ENCODE results near the gene SCAPER.
A peak's percentile ranks its signal among the peaks of the same experiment; 100 is the strongest.

The SCAPER gene

GRCh38 chr15:76333720-76334437, 571.3 kb downstream of the SCAPER start:
- DNase-seq = no peak
- no peak overlapping the region for H3K4me3 ChIP-seq (ENCODE audit: low read depth, low read length)
- TF ChIP-seq, protein P1, sequence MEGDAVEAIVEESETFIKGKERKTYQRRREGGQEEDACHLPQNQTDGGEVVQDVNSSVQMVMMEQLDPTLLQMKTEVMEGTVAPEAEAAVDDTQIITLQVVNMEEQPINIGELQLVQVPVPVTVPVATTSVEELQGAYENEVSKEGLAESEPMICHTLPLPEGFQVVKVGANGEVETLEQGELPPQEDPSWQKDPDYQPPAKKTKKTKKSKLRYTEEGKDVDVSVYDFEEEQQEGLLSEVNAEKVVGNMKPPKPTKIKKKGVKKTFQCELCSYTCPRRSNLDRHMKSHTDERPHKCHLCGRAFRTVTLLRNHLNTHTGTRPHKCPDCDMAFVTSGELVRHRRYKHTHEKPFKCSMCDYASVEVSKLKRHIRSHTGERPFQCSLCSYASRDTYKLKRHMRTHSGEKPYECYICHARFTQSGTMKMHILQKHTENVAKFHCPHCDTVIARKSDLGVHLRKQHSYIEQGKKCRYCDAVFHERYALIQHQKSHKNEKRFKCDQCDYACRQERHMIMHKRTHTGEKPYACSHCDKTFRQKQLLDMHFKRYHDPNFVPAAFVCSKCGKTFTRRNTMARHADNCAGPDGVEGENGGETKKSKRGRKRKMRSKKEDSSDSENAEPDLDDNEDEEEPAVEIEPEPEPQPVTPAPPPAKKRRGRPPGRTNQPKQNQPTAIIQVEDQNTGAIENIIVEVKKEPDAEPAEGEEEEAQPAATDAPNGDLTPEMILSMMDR (IDR thresholded peaks at IDR 0.05; ENCODE audit: low read depth, low read length) = no peak
- H3K4me1 ChIP-seq = no peaks in the 10 kb centered on the region
- no peaks in the 10 kb centered on the region for H3K36me3 ChIP-seq
- no peaks in the 10 kb centered on the region for H3K9me3 ChIP-seq
- H3K27me3 ChIP-seq = peaks cover 58% of the 10 kb centered on the region

DNA sequence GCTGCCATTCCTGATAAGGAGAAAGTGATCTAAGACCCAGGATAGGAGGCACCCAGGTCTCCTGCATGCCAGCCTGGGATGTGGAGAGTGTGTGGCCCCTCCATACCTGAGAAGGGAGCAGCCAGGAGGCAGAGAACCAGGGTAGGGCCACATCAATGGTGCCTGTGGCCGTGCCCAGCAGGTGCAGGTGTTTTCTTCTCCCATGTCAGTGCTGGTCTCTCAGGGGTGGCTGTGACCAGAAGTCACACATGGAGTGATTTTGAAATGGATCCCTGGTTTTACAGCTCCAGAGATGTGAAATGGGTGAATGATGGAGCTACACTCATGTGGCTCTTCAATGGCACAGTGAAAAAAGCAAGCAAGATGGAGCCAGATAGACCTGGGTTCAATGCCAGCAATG, 571.8 kb downstream of the SCAPER start:
- DNase-seq = no peak
- H3K4me3 ChIP-seq (ENCODE audit: low read depth, low read length) = no peak overlapping the region
- H3K36me3 ChIP-seq = no peaks in the 10 kb centered on the region
- H3K4me1 ChIP-seq = no peaks in the 10 kb centered on the region
- H3K9me3 ChIP-seq = no peaks in the 10 kb centered on the region
- TF ChIP-seq, protein P1 (IDR thresholded peaks at IDR 0.05; ENCODE audit: low read depth, low read length) = no peak
- H3K27me3 ChIP-seq = peaks cover 58% of the 10 kb centered on the region

- H3K9me3 ChIP-seq = no peaks in the 10 kb centered on the region
- H3K27me3 ChIP-seq = peaks cover 58% of the 10 kb centered on the region
- H3K4me3 ChIP-seq (ENCODE audit: low read depth, low read length) = no peak overlapping the region
- H3K4me1 ChIP-seq = no peaks in the 10 kb centered on the region
- no peaks in the 10 kb centered on the region for H3K36me3 ChIP-seq
- no peak for DNase-seq
- TF ChIP-seq, protein P1 (IDR thresholded peaks at IDR 0.05; ENCODE audit: low read depth, low read length) = no peak
Observed at GRCh38 chr15:76332796-76333195, 572.3 kb downstream of the SCAPER start.

GRCh38 chr15:76330080-76330680, 575.0 kb downstream of the SCAPER start:
- no peak overlapping the region for H3K4me3 ChIP-seq (ENCODE audit: low read depth, low read length)
- no peaks in the 10 kb centered on the region for H3K4me1 ChIP-seq
- H3K9me3 ChIP-seq = no peaks in the 10 kb centered on the region
- TF ChIP-seq, protein P1 (IDR thresholded peaks at IDR 0.05; ENCODE audit: low read depth, low read length) = peak; percentile 74
- H3K27me3 ChIP-seq = peaks cover 48% of the 10 kb centered on the region
- no peaks in the 10 kb centered on the region for H3K36me3 ChIP-seq
- peak; percentile 66 for DNase-seq

DNA sequence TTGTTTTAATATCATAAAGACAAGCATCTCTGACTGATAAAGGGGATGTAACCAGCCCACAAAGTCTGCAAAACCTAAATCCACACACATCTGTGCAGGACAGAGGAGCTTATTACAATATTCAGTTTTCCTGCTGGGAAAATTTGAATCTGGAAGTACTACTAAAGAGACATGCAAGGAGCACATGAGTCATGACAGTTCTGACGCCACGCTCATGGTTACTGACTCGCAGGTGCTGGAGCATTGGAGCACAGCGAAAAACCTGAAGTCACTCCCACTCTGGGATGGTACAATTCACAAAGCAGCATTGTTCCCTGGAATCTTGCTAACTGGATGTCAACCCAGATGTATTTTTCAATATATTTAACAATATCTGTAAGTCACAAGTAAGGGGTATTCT, 576.2 kb downstream of the SCAPER start:
- Histone ChIP-seq H3K4me1 (no peaks in the 10 kb centered on the region), H3K9me3 (no peaks in the 10 kb centered on the region), H3K27me3 (peaks cover 47% of the 10 kb centered on the region), H3K4me3 (ENCODE audit: low read depth, low read length) (no peak overlapping the region), H3K36me3 (no peaks in the 10 kb centered on the region)
- no peak for DNase-seq
- TF ChIP-seq, protein P1 (IDR thresholded peaks at IDR 0.05; ENCODE audit: low read depth, low read length) = no peak

DNA sequence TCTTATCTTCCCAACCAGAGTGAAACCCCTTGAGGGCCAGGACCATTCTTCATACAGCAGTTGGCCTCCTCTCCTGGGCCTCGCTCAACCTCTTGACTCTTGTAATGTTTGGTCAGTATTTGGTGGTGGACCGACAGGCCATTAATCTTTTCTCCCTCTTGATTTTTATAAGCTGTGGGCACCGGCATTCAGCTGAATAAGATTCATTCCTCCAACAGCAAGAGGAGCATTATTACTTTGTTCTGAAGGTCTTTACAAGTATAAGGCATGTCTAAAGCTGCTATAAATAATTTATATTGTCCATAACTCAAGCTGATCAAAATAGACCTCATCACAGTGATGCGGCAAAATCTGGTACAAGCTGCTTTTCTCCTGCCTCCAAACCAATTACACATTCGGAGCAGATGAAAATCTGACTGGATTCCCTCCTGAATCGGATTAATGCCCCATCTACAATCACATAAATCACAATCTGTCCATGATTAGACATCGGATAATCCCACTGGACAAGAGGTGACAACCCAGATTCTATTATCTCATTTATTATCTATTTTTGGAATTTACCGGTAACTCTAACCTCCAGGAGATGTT, 576.9 kb downstream of the SCAPER start:
- no peaks in the 10 kb centered on the region for H3K9me3 ChIP-seq
- no peak overlapping the region for H3K4me3 ChIP-seq (ENCODE audit: low read depth, low read length)
- H3K27me3 ChIP-seq = peaks cover 51% of the 10 kb centered on the region
- no peaks in the 10 kb centered on the region for H3K4me1 ChIP-seq
- DNase-seq = no peak
- no peaks in the 10 kb centered on the region for H3K36me3 ChIP-seq
- TF ChIP-seq, protein P1 (IDR thresholded peaks at IDR 0.05; ENCODE audit: low read depth, low read length) = no peak

All from BE2C (cell line).